Retinal pigment epithelial cell (primary cell): Measurements from ENCODE around the gene SGMS1.
A peak's percentile ranks its signal among the peaks of the same experiment; 100 is the strongest.

ENCODE experiments used
- DNase-seq: peaks from one replicate; pipeline ENCODE4 v3.0.0-alpha.2; 2010; ENCODE audit warnings: low read depth
- H3K4me3 ChIP-seq: 2 replicates; pipeline ENCODE4 v1.5.1; 2011; ENCODE audit warnings: mild to moderate bottlenecking, low read length, control low read depth, moderate library complexity
- TF ChIP-seq, protein P1 (sequence below): conservative IDR thresholded peaks from 2 replicates; pipeline ENCODE4 v1.5.1; 2011; ENCODE audit warnings: low read depth, low read length, control low read depth, inconsistent platforms

SGMS1 gene

DNA sequence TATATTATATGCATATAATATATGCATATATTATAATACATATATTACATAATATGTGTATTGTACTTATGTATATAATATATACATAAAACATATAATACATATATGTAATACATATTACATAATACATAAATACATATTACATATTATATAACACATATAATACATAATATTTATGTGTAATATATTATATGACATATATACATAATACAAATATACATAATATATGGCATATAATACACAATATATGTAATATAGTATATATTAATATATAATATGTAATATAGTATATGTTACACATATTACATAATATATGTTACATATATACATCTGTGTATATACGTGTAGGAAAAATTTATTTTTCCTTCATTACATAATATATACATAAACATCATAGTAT lies 63.4 kb downstream of the SGMS1 start:
- no peak for DNase-seq
- TF ChIP-seq, protein P1, sequence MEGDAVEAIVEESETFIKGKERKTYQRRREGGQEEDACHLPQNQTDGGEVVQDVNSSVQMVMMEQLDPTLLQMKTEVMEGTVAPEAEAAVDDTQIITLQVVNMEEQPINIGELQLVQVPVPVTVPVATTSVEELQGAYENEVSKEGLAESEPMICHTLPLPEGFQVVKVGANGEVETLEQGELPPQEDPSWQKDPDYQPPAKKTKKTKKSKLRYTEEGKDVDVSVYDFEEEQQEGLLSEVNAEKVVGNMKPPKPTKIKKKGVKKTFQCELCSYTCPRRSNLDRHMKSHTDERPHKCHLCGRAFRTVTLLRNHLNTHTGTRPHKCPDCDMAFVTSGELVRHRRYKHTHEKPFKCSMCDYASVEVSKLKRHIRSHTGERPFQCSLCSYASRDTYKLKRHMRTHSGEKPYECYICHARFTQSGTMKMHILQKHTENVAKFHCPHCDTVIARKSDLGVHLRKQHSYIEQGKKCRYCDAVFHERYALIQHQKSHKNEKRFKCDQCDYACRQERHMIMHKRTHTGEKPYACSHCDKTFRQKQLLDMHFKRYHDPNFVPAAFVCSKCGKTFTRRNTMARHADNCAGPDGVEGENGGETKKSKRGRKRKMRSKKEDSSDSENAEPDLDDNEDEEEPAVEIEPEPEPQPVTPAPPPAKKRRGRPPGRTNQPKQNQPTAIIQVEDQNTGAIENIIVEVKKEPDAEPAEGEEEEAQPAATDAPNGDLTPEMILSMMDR = no peak
- no peak overlapping the region for H3K4me3 ChIP-seq

DNA sequence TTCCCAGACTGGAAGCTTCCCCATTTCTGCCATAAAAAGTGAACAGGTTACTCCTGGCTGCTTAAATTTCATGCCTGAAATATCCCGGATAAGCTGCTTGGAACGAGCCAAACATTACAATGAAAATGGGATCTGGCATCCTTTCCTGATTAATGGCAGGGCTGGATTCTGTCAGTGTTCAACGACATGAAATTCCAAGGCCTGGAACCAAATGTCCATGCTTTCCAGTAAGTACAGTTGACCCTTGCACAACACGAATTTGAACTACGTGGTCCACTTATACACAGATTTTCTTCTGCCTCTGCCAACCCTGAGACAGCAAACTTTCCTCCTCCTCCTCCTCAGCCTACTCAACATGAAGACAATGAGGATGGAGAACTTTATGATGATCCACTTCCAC lies 65.4 kb downstream of the SGMS1 start:
- no peak overlapping the region for H3K4me3 ChIP-seq
- TF ChIP-seq, protein P1 = no peak
- DNase-seq = no peak

- TF ChIP-seq, protein P1 = no peak
- no peak overlapping the region for H3K4me3 ChIP-seq
- no peak for DNase-seq
Observed at GRCh38 chr10:50557130-50557682, 66.5 kb downstream of the SGMS1 start.

- TF ChIP-seq, protein P1 = no peak
- no peak for DNase-seq
- no peak overlapping the region for H3K4me3 ChIP-seq
Observed at GRCh38 chr10:50556237-50557120, 67.3 kb downstream of the SGMS1 start.

GRCh38 chr10:50554995-50555568 lies 68.7 kb downstream of the SGMS1 start:
- no peak overlapping the region for H3K4me3 ChIP-seq
- DNase-seq = peak; percentile 73
- TF ChIP-seq, protein P1 = no peak

DNA sequence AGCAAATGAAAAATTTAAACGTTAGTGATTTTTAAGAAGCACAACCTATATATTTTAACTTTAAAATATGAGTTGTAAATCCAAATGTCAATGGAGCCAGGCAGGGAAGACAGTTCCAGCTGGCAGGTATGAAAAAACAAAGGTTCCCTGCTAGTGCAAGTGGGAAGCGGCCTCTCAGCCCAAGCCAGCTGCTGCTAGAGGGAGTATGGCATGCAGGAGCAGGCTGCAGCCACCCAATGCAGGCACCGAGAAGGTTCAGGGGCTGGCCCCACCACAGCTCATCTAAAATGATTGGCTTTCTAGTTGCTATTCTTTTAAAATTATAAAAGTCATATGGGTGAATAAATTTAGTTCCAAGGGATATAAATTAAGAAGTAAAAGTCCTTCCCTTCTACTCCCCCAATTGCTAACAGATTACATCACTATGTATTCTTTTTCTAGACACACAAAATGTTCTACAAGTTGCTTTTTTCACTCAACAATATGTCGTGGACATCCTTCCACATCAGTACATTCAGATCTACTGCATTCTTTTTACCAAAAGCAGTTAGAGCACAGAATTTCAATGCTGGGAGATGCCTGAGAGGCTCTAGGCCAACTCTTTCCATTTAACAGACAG lies 69.3 kb downstream of the SGMS1 start:
- DNase-seq = no peak
- TF ChIP-seq, protein P1 = no peak
- no peak overlapping the region for H3K4me3 ChIP-seq
